ENCODE data around the gene ATP5F1D.

- TF ChIP-seq POLR2AphosphoS5 (IDR thresholded peaks at IDR 0.05) (no peak), CTCF (IDR thresholded peaks at IDR 0.05) (no peak), POLR2A (IDR thresholded peaks at IDR 0.05) (no peak)
Measured at GRCh38 chr19:1214299-1214861, 27.2 kb upstream of the ATP5F1D start.

All from suprapubic skin (tissue), 4 donors.